Activated naive CD4-positive, alpha-beta T cell treated with Interleukin-2 at 50 U/mL for 16 hours (primary cell): Measurements from ENCODE around the gene CPN1.
"Not testable (repeated sequence)": the region's sequence is repeated elsewhere in the genome, so short reads cannot be mapped to it uniquely, and the experiment has no call there.

Source experiments
- DNase-seq: peaks from one replicate; pipeline ENCODE4 v3.0.0-alpha.2; 2020

The CPN1 gene

DNA sequence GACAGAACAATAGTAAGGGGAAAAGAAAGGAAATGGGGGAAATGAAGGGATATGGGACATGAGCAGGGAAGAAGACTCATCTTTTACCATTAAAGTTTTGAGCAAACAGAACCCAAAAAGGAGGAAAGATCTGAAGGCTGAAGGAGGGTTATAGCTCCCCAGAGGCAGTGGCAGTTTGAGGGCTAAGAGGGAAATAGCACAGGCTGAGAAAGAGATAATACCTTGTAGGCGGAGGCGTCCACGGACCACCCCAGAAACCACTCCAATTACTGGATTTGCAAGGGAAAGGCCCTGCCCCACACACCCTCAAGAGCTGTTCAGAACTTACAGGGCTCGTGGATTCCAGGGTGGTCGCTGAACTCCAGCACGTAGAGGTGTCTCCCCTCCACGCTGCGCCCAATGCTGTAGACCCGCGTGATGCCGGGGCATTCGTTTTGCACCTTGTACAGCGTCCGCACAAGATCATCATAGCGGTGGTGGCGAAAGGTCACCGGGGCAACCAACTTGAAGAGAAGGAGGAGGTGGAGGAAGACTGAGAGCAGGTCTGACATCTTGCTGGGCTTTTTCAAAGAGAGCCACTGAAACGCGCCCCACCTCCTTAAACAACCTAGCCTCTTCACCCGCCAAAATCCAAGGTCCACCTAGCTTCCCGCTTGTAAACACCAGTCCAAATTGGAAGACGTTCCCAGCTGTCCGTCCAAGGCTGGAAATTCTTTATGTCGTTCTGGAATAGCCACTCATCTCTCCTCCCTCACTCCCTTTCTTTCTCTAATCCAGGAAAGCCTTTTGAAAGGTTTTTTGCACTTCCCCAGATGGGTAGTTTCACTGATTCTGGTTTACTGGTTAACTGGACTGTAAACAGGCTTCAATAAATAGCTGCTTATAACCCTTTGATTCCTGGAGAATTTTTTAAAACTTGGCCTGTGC lies at the start of gene CPN1:
Gene CPN1 (minus strand): TSS at position 795 of the 927 bp plus-strand sequence. CDS start 244 bp downstream, at position 551.
- DNase-seq = no peak

DNA sequence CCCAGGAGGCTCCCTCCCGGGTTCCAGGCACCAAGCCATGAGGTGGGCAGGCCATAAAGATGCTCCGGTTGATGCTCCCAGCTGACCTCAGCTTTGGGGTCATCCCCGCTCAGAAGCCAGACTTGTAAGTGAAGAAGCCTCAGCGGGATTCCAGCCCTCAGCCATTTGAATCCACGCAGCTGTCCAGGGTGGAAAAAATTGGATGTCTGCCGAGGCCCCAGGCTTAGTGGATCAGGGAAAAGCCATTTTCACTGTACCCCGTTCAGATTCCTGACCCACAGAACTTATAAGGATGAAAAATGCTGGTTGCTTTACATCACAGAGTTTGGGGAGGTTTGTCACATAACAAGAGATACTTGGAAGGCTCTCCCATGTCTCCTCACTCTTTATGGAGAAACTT lies 49.2 kb upstream of the CPN1 start:
- DNase-seq = no peak

DNA sequence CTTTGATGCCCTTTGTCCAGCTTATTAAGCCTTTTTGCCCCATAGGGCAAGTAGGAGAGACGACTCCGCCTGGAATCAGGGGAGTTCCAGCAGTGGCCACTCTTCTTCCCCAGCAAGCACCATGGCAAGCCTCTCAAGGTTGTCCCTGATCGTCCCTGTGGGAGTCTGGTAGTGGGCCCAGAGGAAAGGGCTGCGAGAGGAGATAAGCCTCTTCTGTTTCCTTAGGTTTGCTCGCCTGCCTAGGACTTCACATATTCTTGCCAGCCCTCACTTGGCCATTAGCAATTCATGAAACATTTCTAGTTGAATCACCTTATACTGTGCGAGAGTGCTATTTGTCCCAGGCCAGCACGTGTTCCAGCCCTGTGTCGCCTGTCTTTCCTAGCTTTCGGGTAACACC lies 47.8 kb upstream of the CPN1 start:
- DNase-seq = no peak

DNA sequence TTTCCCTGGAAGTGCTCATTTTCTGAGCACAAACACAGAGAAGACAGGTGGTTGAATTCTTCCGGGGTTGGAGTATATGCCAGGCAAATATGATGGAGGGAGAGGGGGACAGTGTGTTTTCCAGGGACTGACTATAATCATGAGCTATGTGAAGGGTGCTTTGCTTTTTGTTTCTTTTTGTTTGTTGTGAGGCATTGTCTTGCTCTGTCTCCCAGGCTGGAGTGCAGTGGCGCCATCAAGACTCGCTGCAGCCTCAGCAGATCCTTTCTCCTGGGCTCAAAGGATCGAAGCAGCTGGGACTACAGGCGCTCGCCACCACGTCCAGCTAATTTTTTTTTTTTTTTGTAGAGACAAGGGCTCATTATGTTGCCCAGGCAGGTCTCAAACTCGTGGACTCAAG lies 47.3 kb upstream of the CPN1 start:
- no peak for DNase-seq

DNA sequence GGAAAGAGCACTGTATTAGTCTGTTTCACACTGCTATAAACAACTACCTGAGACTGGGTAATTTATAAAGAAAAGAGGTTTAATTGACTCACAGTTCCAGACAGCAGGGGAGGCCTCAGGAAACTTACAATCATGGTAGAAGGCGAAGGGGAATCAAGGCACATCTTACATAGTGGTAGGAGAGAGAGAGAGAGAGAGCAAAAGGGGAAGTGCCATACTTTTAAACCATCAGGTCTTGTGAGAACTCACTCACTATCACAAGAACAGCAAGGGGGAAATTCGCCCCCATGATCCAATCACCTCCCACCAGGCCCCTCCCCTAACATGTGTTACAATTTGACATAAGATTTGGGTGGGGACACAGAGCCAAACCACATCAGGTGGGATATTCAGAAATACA lies 43.7 kb upstream of the CPN1 start:
- not testable (repeated sequence) for DNase-seq

DNA sequence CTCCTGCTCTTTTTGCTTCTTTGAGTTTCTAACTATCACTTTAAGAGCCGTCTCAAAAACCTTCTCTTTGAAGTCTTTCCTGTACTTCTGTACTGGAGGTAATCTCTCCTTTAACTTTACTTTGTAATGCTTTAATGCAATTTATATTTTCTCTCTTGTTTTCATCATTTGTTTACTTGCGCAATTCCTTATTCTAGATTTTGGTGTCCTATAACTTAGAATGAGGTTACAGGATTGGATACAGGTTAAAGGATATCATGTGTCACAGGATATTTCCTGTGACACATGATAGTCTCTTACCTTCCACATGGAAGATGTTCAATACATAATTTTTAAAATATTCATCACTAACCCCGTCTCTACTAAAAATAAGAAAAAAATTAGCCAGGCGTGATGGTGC lies 42.4 kb upstream of the CPN1 start:
- no peak for DNase-seq

DNA sequence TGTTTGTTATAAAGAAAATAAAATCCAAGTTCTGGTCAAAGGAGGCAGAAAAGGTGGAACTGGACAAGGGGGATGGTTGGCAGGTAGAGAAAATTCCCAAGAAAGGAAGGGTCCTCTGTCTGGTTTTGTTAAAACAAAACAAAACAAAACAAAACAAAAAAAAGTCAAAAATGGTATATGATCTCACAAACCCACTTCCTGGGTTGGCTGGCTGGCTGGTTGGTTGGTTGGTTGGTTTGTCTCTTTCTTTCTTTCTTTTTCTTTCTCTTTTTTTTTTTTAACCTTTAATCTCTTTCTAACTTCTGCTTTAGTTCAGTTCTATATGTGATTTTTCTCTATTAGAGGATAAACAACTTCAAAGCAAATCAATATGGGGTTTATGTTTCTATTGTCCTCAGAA lies 41.1 kb upstream of the CPN1 start:
- no peak for DNase-seq

DNA sequence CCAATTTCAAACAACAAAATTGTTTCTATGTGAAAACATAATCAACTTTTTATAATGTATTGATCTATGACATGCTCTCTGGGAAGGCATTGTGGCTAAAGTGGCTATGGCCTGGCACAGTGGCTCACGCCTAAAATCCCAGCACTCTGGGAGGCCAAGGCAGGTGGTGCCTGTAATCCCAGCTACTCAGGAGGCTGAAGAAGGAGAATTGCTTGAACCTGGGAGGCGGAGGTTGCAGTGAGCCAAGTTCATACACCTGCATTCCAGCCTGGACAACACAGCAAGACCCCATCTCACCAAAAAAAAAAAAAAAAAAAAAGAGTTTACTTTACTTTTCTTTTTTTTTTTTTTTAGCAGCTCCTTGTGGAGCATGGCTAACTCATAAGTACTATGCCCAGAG lies 38.9 kb upstream of the CPN1 start:
- DNase-seq = no peak

DNA sequence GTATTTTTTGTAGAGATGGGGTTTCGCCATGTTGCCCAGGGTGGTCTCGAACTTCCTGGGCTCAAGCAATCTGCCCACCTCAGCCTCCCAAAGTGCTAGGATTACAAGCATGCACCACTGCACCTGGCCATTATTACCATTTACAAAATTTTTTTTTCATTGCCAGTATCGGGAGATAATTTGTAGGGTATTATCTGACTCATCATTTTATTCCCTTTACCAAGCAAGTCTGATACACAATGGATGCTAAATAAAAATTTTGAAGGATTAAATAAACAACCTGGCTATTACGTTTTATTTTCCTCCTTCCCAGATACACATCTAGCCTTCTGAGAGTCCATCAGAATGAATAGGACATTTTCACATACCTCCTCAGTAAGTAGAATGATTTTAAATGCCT lies 38.1 kb upstream of the CPN1 start:
- no peak for DNase-seq

DNA sequence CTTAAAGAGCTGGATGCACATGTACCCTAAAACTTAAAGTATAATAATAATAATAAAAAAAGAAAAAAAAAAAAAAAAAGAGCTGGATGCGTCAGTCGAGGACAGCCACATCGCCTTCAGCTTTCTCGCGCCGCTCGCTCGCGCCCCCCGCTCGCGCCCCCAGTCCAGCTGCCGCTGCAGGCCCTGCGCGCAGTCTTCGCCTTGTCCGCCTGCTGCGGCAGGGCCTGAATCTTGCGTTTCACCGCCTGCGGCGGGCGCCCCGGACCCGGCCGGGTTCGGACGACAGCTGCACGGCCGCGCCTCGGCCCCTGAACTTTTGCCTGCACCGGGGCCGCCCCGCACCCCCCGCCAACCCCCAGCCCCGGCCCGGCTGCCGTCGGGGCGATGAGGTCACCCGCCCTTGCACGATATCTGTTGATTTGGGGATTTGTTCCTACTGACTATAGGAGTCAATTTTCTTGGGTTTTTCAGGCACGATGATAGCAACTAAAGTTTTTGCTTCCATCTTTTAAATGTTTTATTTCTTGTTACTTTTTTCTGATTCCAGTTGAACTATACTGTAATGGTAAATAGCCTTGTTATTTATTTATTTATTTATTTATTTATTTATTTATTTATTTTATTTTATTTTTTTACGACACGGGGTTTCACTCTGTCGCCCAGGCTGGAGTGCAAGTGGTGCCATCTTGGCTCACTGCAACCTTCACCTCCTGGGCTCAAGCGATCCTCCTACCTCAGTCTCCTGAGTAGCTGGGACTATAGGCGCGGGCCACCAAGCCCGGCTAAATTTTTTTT lies 33.5 kb upstream of the CPN1 start:
- DNase-seq = no peak

DNA sequence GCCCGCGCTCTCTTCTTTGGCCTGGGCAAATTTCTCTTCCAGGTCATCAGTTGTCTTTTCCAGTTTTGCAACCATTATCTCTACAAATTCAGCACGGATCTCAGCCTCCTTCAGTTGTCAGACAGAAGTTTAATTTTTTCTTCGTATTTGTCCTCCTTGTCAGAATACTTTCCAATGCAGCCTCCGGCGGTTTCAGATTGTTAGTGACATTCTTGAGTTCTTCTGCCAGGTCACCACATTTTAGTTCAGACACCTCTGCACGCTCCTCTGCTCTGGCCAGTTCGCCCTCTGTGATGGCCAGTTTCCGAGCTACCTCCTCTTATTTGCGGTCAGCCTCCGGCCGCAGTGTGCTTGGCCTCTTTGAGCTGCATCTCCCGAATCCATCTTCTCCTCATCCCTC lies 32.8 kb upstream of the CPN1 start:
- no peak for DNase-seq

DNA sequence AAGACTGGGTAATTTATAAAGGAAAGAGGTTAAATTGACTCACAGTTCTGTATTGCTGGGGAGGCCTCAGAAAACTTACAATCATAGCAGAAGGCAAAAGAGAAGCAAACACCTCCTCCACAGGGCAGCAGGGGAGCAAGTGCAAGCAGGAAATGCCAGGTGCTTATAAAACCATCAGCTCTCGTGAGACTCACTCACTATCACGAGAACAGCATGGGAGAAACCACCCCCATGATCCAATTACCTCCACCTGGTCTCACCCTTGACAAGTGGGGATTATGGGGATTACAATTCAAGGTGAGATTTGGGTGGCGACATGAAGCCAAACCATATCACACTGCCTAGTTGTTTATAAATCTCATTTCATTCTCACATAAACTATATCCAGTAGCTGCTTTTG lies 28.0 kb upstream of the CPN1 start:
- no peak for DNase-seq

DNA sequence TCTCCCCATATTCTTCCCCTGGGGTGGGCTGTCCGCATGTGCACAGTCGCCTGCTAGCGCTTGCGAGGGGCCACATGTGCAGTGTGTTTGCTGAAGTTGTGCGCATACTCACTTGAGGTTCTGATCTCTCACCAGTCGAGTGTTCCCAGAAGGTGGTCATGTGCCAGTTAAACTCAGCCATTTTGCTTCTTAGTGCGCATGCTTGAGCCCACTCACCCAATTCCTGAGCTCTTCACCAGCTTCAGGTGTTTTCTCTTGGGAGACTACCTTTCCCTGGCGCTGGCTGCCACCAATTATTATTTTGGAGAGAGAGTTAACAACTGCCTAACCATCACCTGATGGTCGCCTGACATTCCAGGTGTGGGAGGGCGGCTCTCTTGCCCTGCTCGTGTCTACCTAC lies 25.2 kb upstream of the CPN1 start:
- no peak for DNase-seq

DNA sequence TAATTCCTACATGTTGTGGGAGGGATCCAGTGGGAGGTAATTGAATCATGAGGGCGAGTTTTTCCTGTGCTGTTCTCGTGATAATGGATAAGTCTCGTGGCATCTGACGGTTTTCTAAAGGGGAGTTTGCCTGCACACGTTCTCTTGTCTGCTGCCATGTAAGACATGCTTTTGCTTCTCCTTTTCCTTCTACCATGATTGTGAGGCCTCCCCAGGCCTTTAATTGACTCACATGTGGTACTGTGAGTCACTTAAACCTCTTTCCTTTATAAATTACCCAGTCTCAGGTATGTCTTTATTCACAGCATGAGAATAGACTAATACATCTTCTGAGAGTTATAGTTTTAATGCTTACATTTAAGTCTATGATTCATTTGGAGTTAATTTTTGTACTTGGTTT lies 22.6 kb upstream of the CPN1 start:
- no peak for DNase-seq

DNA sequence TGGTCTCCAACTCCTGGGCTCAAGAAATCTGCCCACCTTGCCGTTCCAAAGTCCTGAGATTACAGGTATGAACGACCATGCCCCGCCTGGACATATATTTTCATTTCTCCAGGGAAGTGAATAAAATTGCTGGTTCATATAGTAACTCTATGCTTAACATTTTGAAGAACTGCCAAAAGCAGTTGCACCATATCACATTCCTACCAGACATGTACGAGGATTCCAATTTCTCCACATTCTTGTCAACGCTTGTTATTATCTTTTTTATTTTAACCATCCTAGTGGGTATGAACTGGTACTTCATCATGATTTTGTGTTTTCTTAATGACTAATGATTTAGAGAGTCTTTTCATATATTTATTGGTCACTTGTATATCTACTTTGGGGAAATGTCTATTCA lies 21.9 kb upstream of the CPN1 start:
- no peak for DNase-seq

DNA sequence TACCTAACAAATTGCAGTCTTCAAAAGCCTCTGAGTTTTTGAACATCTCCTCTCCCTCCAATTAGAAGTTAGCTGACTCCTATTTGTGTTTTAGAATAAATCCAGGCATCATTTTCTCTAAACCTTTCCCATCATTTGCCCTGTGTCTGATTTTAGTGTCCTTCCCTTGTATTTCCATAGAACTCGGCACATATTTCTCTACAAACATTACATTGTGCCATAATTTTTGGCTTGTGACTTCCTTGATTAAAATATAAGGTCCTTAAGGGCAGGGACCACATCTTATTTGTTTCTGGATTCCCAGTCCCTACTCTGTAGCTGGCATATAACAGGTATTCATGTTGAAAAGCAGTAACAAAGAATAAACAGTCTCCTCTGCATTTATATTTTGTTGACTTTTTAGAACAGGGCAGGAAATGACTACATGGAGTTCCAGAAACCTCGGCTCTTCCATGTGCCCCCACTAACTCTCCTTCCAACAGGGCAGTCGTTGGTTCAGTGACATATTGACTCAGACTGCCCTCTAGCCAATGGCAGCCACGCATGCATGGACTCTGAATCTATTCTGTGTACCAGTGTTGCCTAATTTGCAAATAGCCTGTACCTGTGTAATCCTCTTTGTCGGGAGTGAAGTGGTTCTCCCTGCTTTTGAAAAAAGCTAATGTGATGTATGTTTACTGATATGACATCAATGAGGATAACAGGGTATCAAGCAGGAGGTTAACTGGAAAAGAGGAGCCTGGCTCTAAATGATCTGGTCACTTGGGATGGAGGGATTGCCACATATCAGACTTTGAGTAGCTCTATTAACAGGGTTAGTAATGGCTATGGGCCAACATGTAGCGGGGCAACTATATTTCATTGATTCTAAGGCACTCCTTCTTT lies 19.8 kb upstream of the CPN1 start:
- DNase-seq = no peak

DNA sequence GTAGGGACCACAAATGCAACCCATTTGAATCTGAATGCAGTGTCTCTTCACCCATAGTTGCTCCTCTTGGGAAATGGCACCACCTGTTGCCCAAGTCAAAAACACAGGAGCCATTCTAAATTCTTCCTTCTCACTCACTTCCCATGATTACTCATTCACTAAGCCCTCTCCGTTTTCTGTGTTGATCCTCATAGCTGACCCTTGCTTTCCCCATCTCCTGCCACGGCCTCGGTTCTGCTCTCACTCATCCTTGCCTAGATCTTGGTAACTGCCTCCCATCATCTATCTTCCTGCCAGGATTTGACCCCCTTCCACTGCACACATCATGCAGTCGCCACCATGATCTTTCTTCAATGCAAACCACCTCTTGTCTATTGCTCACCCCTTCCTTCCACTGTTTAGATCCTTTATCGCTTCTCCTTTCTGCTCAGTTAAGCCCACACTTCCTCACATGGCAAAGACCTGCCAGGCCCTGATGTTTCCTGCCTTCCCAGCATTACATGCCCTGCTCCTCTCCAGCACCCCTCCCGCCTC lies 19.0 kb upstream of the CPN1 start:
- DNase-seq = no peak

DNA sequence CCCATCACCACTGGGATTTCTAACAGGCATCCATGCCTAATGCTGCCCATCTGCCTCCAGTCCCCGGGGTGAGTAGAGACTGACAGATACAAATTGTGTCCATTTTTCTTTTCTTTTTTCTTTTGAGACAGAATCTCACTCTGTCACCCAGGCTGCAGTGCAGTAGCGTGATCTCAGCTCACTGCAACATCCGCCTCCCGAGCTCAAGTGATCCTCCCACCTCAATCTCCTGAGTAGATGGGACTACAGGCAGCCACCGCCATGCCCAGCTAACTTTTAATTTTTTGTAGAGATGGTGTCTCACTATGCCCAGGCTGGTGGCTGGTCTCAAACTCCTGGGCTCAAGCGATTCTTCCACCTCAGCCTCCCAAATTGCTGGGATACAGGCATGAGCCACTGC lies 7.6 kb upstream of the CPN1 start:
- no peak for DNase-seq

DNA sequence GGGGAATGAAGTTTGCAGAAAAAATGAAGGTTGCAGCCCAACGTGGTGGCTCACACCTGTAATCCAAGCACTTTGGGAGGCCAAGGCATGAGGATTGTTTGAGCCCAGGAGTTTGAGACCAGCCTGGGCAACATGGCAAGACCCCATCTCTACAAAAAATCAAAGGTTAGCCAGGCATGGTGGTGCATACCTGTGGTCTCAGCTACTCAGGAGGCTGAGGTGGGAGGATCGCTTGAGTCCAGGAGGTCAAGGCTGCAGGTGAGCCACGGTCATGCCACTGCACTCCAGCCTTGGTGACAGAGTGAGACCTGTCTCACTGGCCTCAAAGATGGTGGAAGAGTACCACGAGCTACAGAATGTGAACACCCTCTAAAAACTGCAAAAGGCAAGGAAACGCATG lies 5.0 kb upstream of the CPN1 start:
- DNase-seq = not testable (repeated sequence)

DNA sequence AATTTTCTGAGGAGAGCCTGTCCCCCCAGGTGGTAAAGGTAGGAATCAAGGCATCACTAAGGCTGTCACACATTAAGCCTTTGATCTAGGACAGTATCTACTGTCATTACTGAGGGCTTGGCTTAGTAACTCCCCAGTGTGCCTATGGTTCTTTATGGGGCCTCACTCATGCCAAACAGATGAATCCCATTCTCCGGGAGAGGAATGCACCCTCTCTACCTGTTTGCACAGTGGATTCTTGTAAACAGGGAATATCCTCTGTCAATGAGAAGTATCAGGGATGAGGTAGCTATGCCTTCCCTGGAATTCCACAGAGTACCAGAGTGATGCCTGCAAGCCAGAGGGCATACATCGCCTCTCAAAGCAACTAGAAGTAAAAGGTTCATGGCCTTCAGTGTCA lies 3.9 kb upstream of the CPN1 start:
- DNase-seq = no peak

DNA sequence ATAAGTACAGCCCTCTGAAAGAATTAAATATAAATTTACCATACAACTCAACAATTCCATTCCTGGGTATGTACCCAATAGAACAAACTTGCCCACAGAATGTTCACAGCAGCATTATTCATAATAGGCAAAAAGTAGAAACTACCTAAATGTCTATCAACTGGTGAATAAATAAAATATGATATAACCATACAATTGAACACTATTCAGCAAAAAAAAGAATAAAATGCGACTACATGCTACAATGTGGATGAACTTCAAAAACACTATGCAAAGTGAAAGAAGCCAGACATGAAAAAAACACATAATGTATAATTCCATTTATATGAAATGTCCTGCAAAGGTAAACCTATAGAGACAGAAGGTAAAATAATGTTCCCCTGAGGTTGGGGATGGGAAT lies 2.0 kb upstream of the CPN1 start:
- DNase-seq = no peak

DNA sequence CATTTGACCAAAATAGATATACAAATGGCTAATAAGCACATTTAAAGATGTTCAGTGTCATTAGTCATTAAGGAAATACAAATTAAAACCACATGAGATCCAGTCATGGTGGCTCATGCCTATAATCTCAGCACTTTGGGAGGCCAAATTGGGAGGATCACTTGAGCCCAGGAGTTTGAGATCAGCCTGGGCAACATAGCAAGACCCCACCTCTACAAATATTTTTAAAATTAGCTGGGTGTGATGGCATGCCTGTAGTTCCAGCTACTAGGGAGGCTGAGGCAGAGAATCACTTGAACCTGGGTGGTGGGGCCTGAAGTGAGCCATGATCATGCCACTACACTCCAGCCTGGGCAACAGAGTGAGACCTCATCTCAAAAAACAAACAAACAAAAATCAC lies 607 bp upstream of the CPN1 start:
- not testable (repeated sequence) for DNase-seq

DNA sequence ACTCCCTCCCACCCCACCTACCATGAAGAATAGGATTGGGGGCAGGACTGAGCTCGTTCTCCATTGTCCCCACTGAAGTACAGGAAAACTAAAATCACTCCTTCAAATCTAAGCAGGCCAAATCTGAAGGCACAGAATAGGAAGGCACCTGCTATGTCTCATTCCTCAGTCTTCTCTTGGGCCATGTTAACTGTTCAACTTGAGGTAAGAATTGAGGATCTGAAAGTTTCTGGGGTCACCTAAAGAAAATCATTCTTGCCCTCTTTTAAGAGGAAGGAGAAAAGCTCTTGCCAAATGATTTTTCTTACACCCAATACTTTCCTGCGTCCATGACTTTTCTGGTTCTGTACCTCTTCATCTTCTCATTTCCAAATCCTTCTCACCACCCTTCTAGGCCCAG lies 4.9 kb downstream of the CPN1 start:
- DNase-seq = no peak
